GM19193 (cell line): ENCODE measurements around the gene IPMK.

Experiments used
- POLR2A ChIP-seq: IDR thresholded peaks from 4 replicates; pipeline ENCODE4 v1.6.1; 2011; ENCODE audit not compliant: insufficient read depth, insufficient read length; ENCODE audit errors: extremely low read depth

Gene IPMK

DNA sequence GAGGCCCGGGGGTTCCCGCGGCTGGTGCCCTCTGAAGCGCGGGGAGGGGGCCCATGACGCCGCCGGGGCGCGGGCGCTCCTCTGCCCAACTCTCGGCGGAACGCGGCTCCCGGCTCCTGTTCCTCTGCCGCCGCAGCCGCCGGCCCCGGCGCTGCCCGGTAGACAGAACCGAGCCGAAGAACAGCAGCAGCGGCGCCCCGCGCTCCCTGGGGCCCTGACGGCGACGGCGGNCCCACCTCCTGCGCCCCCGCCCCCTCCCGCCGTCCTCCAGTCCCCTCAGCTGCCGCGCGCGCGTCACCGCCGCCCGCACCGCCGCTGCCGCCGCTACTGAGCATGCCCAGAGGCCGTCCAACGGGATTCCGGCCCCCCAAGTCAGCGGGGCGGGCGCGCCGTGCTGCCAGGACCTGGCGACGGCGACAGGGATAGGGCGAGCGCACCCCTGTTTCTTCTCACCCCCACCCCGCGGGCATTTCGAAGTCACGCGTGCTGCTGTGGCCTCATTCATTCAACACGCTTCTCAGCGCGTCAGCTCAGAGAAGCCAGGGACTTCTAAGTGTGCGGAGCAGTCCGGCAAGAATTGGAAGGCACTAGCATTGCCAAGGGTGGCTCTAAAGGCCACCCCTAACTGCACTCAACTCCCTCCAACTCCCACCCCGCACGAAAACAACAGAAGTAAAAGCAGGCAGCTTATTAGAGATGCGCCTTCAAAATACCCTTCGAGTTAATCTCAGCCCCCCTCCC lies at the start of gene IPMK:
Gene IPMK, minus strand, starts transcription at position 182 of the 741 bp plus-strand sequence. CDS start 283 bp downstream, outside the sequence.
- peak; percentile 56 for TF ChIP-seq POLR2A

DNA sequence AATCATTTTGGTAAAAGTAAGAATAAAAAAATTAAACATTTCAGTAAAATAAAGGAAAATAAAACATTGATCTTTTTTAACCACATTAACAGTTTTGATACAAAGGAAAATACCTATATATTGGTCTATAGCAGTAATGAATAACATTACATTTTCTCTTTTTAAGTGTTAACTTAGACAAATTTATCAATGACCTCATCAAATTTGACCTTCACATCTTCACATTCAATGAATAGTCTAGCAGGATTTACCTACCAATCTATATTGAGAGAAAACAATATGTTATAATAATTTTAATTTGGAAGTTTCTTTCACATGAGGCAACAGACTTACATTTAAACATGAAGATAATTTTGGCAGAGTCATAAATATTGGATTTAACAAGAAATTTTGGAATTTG lies 49.2 kb upstream of the IPMK start:
- TF ChIP-seq POLR2A: no peak

DNA sequence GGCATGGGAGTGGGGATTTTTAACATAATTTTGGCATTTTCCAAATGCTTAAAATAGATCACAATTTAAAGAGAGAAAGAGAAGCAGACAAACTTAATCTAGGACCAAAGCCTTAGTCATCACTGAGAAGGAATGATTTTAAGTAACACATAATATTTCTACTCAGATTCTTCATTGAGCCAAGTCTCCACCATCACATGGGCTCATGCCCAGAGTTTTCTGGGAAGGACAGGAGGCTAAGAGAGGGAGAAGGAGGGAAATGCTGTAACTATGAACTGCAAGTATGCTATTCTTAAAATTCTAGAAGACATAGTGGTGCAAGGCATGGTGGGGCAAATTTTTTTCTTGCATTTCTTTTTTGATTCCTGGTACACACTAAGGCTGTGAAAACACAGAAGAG lies 43.3 kb upstream of the IPMK start:
- no peak for TF ChIP-seq POLR2A

DNA sequence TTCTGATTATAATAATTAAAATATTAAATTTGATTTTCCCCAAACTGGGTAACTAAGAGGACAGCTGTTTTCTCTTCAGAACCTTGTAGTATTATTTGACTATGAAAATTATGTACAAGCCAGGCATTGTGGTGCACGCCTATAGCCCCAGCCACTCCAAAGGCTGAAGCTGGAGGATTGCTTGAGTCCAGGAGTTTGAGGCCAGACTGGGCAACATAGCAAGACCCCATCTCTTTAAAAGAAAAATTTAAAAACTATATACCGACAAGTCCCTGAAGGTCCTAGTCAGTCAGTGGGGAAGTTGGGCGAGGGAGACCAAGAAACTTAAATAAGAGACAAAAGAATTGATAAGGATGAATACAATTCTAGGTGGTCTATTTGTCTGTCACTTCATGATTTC lies 40.0 kb upstream of the IPMK start:
- no peak for TF ChIP-seq POLR2A

DNA sequence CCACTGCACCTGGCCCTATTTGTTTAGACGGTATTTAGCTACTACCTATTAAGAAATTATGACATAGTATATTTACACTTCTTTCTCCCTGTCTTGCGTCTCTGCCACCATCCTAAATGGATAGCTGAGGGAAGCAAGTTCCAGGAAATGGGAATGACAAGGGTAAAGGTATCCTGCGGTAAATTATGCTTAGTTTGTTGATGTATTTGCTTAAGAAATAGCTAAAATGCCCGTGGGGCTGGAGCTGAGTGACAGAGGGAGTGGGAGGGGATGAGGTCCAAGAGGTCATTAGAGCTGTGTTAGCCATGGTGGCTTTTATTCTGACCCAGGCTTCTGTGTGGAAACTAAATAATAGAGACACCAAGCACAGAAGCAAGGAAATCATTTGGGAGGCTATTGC lies 38.1 kb upstream of the IPMK start:
- TF ChIP-seq POLR2A: no peak

DNA sequence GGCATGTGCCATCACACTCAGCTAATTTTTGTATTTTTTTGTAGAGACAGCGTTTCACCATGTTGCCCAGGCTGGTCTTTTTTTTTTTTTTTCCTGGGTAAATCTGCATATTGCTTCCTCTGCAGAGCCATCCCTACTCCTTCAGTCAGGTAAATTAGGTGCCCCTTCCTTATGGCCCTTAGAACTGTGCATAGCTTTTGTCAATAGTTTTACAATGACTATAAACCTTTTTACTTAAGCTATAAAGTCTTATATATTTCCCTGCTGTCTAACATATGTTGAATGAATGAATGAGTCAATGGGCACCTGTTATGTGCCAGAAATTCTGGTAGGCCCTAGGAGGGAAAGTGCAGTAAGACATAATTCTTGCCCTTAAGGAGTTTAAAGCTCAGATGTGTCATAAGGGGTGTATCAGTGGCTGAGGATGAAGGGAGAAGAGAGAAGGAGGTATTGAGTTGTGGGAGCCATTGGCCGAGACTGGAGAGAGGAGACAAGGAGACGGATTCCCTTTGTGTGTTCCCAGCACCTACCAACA lies 36.5 kb upstream of the IPMK start:
- no peak for TF ChIP-seq POLR2A

DNA sequence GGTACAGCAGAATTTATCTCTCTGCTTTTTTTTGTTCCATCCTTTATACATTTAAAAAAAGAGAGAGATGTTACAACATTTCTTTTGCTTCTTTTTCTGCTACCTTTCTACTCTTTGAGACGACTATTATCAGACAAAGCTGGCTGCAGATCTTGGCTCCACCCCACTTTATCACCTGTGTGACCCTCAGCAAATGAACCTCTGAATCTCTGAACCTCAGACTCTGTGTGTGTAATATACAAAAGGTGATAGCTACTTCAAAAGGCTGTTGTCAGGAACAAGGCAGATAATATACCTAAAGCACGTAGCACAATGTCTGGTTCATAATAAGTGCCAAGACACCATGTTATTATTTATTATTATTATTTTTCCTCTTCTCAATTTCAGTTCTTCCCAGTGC lies 34.6 kb upstream of the IPMK start:
- TF ChIP-seq POLR2A: no peak

DNA sequence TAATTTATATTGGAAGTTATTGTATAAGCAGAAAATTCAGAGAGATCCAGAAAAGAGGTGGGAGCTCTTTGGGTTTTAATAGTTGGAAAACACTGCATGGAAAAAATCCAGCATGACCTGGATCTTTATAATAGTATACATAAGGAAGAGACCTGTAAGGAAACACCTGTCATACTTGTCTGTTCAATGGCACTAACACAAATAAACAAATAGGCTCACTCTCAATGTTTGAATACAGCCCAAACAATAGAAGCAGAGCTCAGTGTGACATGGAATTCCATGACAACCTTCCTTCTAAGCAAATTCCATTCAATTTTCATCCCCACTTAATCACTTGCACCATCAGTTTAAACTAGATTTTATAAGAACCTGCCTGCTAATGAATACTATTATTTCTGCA lies 33.0 kb upstream of the IPMK start:
- no peak for TF ChIP-seq POLR2A

DNA sequence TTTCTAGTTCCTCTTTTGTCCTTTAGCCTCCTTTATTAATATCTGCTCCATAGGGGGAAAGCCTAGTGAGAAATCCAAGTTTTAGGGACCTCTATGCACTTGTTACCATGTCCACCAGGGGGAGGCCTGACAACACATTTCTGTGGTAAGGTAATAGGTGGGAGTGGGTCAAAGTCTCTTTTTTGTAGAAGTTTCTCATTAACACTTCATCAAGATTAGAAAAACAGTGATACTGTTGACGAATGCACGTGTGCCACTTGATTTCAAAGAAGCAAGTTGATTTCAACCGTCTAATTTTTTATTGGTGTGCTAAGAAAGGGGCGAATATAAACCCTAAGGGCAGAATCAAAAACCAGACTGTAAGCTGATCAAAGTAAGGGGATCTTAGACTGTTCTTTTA lies 31.9 kb upstream of the IPMK start:
- TF ChIP-seq POLR2A: no peak

DNA sequence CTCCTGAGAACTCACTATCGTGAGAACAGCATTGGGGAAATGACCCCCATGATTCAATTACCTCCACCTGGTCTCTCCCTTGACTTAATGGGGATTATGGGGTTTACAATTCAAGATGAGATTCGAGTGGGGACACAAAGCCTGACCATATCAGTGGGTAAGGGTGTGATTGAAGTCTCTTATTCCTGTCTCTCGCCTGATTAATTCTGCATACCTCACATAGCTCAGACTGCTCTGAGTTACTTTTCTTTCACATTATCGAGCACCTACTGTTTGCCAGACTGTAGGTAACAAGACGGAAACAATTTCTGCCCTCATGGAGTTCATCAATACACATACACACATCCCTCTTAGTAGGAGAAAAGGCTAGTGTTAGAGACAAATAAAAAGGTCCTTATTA lies 26.3 kb upstream of the IPMK start:
- TF ChIP-seq POLR2A: no peak

DNA sequence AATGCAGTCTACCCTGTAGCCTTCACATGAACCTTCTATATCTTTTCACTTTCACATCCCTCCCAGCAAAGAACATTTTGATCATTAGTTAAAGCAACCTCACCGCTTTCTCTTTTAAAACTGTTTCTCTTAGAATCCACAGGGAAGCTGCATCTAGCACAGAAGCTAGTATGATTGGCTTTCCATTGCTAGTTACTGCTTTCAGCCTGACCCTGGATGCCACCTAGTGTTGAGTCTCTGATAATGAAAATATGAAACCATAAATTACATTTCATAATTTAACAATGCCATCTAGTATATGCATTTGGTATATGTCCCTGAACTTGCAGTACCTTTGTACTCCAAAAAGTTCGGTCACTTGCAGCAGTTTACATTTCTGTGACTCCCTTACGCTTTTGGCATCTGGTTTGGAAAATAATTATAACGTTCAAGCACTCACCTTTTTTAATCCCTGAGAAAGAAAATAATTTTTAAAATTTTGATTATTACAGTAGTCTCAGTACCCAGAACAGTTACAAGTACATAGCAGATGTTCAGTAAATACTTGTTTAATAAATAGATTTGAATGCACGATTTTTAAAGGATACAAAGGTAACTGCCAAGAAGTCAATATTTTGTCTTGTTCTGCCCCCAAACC lies 24.0 kb upstream of the IPMK start:
- no peak for TF ChIP-seq POLR2A

DNA sequence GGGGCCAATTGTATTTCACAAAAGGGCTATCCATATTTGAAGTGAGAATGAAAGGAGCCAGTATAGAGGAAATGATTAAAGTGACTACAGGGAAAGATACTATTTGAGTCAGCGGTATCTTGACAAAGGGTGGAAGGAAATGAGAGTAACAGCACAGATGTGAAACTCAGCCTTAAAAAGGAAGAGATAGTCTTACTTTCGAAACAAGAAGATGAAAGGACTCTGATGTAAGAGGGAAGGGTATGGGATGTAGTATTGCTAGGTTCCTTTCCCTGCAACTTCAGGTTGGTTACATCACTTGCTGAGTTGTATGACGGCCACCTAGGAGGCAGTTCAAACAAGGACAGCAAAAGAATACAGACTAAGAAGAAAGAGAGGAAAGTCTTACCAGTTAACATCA lies 14.9 kb upstream of the IPMK start:
- TF ChIP-seq POLR2A: no peak

DNA sequence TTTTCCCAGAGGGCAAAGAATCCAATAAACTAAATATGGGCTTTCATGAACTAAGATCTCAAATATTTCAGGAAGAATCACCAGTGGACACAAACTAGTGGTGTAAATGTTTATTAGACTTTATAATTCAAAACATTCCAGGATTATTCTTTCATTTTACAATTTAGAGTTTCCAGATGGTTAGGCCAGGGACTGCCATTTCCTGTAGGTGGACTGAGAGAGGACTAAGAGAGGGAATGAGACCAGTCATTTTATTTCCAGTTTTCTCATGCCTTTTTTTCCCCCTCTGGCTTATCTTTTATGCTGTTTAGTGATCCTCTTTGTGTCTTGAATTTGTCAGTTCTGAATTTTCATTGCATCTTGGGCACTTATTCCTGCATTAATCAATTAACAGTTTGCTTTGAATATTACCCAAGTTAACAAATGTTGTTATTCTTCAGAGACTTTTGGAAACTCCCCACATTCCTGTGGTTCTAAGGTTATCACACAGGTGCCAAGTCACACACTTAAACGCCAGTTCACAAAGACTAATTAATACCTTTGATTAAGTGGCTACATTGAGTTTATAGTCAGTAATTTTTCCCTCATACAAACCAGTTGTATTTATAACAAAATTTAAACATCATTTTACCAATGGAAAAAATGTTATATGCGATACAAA lies 13.5 kb upstream of the IPMK start:
- no peak for TF ChIP-seq POLR2A

DNA sequence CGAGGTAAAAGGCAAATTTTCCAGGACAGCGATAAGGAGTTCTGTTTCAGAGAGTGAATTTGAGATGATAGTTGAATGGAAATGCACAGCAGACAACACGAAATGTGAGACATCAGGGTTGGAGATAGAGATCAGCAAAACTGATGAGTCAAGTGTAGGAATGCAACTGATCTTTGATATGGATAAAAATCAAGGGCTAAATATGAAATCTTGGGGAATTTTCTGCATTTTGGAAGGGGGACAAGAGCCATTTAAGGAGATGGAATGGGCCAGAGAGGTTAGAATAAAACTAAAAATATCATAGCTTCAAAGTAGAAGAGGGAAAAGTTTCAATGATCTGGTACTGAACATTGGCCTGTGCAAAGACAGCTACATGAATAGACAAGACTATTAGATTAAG lies 12.8 kb upstream of the IPMK start:
- no peak for TF ChIP-seq POLR2A

DNA sequence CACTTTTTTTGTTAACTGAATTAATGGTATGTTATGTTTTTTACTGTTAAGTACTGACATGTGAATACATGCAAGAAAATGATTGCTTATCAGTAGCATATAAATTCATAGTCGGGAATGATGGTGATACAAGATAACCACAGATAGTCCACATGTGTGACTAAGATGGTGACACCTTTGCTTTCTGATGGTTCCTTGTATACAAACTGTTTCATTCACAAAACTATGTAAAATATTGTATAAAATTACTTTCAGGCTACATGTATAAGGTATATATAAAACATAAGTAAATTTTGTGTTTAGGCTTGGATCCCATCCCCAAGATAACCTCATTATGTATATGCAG lies 11.2 kb upstream of the IPMK start:
- no peak for TF ChIP-seq POLR2A
